Measurements from ENCODE around the gene TMEM213. TPM values are rescaled to one million over a fixed set of nuclear protein-coding genes. Genes with fewer than 3 reads are reported as not detected.

The TMEM213 gene
- total and polyA plus RNA-seq, 8 donors, result 0.07 to 0.30 (median 0.16) TPM; not detected in 3

- TF ChIP-seq, protein P1, sequence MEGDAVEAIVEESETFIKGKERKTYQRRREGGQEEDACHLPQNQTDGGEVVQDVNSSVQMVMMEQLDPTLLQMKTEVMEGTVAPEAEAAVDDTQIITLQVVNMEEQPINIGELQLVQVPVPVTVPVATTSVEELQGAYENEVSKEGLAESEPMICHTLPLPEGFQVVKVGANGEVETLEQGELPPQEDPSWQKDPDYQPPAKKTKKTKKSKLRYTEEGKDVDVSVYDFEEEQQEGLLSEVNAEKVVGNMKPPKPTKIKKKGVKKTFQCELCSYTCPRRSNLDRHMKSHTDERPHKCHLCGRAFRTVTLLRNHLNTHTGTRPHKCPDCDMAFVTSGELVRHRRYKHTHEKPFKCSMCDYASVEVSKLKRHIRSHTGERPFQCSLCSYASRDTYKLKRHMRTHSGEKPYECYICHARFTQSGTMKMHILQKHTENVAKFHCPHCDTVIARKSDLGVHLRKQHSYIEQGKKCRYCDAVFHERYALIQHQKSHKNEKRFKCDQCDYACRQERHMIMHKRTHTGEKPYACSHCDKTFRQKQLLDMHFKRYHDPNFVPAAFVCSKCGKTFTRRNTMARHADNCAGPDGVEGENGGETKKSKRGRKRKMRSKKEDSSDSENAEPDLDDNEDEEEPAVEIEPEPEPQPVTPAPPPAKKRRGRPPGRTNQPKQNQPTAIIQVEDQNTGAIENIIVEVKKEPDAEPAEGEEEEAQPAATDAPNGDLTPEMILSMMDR (IDR thresholded peaks at IDR 0.05), result no peak
- no peak for FAIRE-seq
- Histone ChIP-seq H3K4me3 (no peak overlapping the region), H3K4me1 (no peaks in the 10 kb centered on the region), H3K27ac (no peak overlapping the region), H3K9me3 (no peaks in the 10 kb centered on the region), H3K27me3 (no peaks in the 10 kb centered on the region), H3K36me3 (peaks cover 0 to 21% (median 0%) of the 10 kb centered on the region in 3 donors)
- no peak for DNase-seq
- intact Hi-C loops (cut with DNase I), result no loop called here
- ATAC-seq, result no peak
- WGBS, 2 donors, result 95 to 97% methylated on average over 9 of the region's 9 CpGs
Measured at GRCh38 chr7:138834583-138834982, 36.8 kb downstream of the TMEM213 start.

GRCh38 chr7:138835087-138835486 is 37.3 kb downstream of the TMEM213 start:
- TF ChIP-seq, protein P1 (IDR thresholded peaks at IDR 0.05), result no peak
- intact Hi-C loops (cut with DNase I), result no loop called here

GRCh38 chr7:138837627-138838026 is 39.8 kb downstream of the TMEM213 start:
- Histone ChIP-seq H3K27ac (no peak overlapping the region), H3K27me3 (no peaks in the 10 kb centered on the region), H3K9me3 (no peaks in the 10 kb centered on the region), H3K36me3 (peaks cover 0 to 21% (median 0%) of the 10 kb centered on the region in 3 donors), H3K4me1 (no peaks in the 10 kb centered on the region), H3K4me3 (no peak overlapping the region)
- intact Hi-C loops (cut with DNase I), result no loop called here
- 88 to 91% methylated on average over 13 of the region's 13 CpGs for WGBS, 2 donors
- DNase-seq (no peak), ATAC-seq (no peak), FAIRE-seq (no peak)
- TF ChIP-seq, protein P1 (IDR thresholded peaks at IDR 0.05), result no peak

More at GRCh38 chr7:138835087-138835486, 37.3 kb downstream of the TMEM213 start:
- H3K9me3 ChIP-seq, result no peaks in the 10 kb centered on the region
- H3K36me3 ChIP-seq, result peaks cover 0 to 21% (median 0%) of the 10 kb centered on the region in 3 donors
- ATAC-seq, result no peak
- H3K4me3 ChIP-seq, result no peak overlapping the region
- H3K27ac ChIP-seq, result no peak overlapping the region
- 95 to 96% methylated on average over 11 of the region's 11 CpGs for WGBS, 2 donors
- DNase-seq, result no peak
- FAIRE-seq, result no peak
- no peaks in the 10 kb centered on the region for H3K4me1 ChIP-seq
- H3K27me3 ChIP-seq, result no peaks in the 10 kb centered on the region

DNA sequence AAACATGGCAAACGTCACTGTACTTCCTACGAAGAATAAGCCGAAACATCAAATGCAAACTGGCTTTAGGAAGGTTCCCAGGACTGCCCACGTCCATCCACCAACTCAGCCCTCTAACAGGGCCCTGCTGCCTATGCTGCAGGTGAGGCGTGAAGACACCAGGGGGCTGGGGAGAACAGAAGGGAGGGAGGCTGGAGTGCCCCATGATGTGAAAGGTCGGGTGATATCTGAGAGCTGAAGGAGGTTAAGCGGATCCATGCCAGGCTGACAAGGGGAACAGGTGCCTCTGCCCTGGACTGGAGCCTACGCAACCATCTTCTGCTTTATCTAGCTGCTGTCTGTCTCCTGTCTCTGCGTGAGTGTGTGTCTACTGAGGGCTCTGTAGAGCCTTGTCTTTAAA is 40.4 kb downstream of the TMEM213 start:
- Histone ChIP-seq H3K27me3 (no peaks in the 10 kb centered on the region), H3K36me3 (peaks cover 0 to 21% (median 0%) of the 10 kb centered on the region in 3 donors), H3K27ac (no peak overlapping the region), H3K4me1 (no peaks in the 10 kb centered on the region), H3K9me3 (no peaks in the 10 kb centered on the region), H3K4me3 (no peak overlapping the region)
- DNase-seq, result no peak
- ATAC-seq, result no peak
- intact Hi-C loops (cut with DNase I), result no loop called here
- WGBS, 2 donors, result 89 to 90% methylated on average over 9 of the region's 9 CpGs
- FAIRE-seq, result no peak
- TF ChIP-seq, protein P1 (IDR thresholded peaks at IDR 0.05), result no peak

GRCh38 chr7:138842111-138842510 is 44.3 kb downstream of the TMEM213 start:
- Histone ChIP-seq H3K4me3 (no peak overlapping the region), H3K27ac (no peak overlapping the region), H3K4me1 (no peaks in the 10 kb centered on the region), H3K27me3 (no peaks in the 10 kb centered on the region), H3K9me3 (no peaks in the 10 kb centered on the region), H3K36me3 (peaks cover 0 to 9% (median 0%) of the 10 kb centered on the region in 3 donors)
- ATAC-seq (no peak), DNase-seq (no peak), FAIRE-seq (no peak)
- WGBS, 2 donors, result 94 to 98% methylated on average over 12 of the region's 12 CpGs
- TF ChIP-seq, protein P1 (IDR thresholded peaks at IDR 0.05), result no peak
- intact Hi-C loops (cut with DNase I), result no loop called here

Measured in pancreas (tissue), 10 donors.